Measurements from ENCODE around the gene SLC17A9.

DNA sequence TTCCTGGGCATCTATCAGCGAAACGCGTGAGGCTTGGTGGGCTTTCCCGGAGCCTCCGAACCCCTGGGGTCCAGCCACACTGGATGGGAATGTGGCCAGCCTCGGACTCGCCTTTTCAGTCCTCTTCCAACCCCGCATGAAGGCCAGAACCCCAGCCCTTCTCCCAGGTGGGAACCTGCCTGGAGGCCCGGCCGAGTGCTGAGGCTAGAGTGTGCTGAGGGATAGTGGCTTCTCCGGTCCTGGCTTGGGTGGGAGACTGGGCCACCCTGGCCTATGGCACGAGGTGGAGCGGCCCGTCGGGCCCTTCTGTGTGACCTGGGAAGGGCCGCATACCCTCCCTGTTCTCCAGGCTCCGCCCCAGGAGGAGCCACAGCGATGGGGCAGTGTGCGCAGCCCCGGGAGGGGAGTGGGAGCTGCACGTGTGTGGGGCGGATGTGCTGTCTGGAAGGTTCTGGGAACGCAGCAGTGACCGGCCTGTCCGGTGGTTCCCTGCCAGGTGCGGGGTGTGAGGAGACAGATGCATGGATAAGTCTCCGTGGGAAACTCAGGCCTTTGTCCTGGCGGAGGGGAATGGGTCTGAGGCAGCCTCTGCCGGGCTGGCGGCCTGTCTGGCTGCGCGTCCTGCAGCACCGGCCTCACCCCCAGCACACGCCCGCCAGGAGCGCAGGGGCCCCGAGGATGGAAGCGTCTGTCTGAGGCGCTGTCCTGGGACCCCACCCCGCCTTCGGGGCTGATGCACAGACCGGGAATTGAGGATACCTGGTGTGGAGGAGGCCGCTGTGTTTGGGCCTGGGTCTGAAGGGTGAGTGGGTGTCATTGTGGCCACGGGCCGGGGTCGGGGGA, 55.4 kb downstream of the SLC17A9 start:
- TF ChIP-seq POLR2AphosphoS5 (IDR thresholded peaks at IDR 0.05; ENCODE audit: borderline replicate concordance, low read depth, low read length) (no peak), EZH2 (IDR thresholded peaks at IDR 0.05) (no peak)

Measured in SK-N-MC (cell line).